Dermis microvascular lymphatic vessel endothelial cell (primary cell): ENCODE data around the gene TMPRSS6. TPM values are rescaled to one million over a fixed set of nuclear protein-coding genes. Genes with fewer than 3 reads are reported as not detected.
A peak's percentile ranks its signal among the peaks of the same experiment; 100 is the strongest.

Source experiments
- DNase-seq, 2 donors: peaks; one replicate each; pipeline versions ENCODE4 v3.0.0 to v3.0.0-alpha.2; 2010; ENCODE audit warnings: low read depth in 2 of 2
- total RNA-seq: library from RNA; depleted of rRNA; stranded (reverse); fragments of >200 nt; gene quantifications from 2 replicates; pipeline ENCODE4 v1.2.1, GENCODE V29; 2014

The TMPRSS6 gene
- total RNA-seq, 1 donor from 2014 or later, result not detected

GRCh38 chr22:37052386-37053309, 56.9 kb downstream of the TMPRSS6 start:
- DNase-seq, result no peak

- DNase-seq, result peak; percentile 22 to 71
Measured at GRCh38 chr22:37051391-37052385, 57.8 kb downstream of the TMPRSS6 start, which contains the start of gene KCTD17. KCTD17 (plus strand) TSS chr22:37051742; CDS start chr22:37051761, 19 bp downstream.

- no peak for DNase-seq
Measured at GRCh38 chr22:37050913-37051312, 58.6 kb downstream of the TMPRSS6 start.

- DNase-seq, result no peak
Measured at GRCh38 chr22:37049224-37049623, 60.3 kb downstream of the TMPRSS6 start.

- DNase-seq, result no peak
Measured at GRCh38 chr22:37048133-37048532, 61.4 kb downstream of the TMPRSS6 start.

- no peak for DNase-seq
Measured at GRCh38 chr22:37047006-37047405, 62.5 kb downstream of the TMPRSS6 start.

- no peak for DNase-seq
Measured at GRCh38 chr22:37046589-37046988, 62.9 kb downstream of the TMPRSS6 start.

- DNase-seq, result peak in 1 of 2 donors; percentile 46
Measured at GRCh38 chr22:37045958-37046357, 63.6 kb downstream of the TMPRSS6 start.

GRCh38 chr22:37044634-37045625, 64.6 kb downstream of the TMPRSS6 start:
- DNase-seq, result no peak

- DNase-seq, result peak in 1 of 2 donors; percentile 61
Measured at GRCh38 chr22:37043828-37044538, 65.5 kb downstream of the TMPRSS6 start.

GRCh38 chr22:37043209-37043827, 66.2 kb downstream of the TMPRSS6 start:
- DNase-seq, result no peak

- no peak for DNase-seq
Measured at GRCh38 chr22:37039466-37039865, 70.0 kb downstream of the TMPRSS6 start.

- no peak for DNase-seq
Measured at GRCh38 chr22:37037669-37038068, 71.8 kb downstream of the TMPRSS6 start.

- DNase-seq, result no peak
Measured at GRCh38 chr22:37036655-37037377, 72.7 kb downstream of the TMPRSS6 start.

GRCh38 chr22:37033605-37034430, 75.7 kb downstream of the TMPRSS6 start:
- DNase-seq, result no peak

- DNase-seq, result peak in 1 of 2 donors; percentile 45
Measured at GRCh38 chr22:37032535-37033460, 76.7 kb downstream of the TMPRSS6 start.

- no peak for DNase-seq
Measured at GRCh38 chr22:37032134-37032534, 77.4 kb downstream of the TMPRSS6 start.
